Hippocampal formation (tissue), 2 donors: ENCODE results near the gene WIZ.

Experiments
- DNase-seq, 2 donors: peaks; one replicate each; lab custom pipeline; 2025; lab: John Stamatoyannopoulos, UW

Gene WIZ

DNA sequence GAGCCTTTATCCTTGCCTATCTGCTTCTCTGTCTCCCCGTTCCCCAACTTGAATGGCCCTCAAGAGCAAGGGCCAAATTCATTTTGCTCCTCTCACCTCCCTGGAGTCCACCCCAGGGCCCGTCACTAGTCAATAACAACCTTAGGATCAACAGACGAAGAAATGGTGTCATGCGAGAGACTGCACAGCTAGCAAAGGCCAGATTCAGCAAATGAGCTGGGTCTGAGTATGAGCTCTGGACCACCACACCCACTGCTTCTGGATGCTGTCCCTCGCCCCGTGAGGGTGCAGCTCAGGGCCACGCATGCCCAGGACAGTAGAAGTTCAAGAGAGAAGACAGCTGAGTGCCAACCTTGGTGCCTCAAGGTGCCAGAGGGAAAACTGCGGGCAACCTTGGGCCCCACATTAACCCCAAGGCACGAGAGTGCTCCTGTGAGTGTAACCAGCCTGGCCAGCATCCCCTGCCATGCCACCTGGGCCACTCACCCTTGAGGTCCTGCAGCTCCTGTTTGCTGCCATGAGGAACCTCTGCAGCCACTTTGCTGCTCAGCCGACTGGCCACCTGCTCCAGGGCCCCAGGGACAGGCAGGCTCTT is 19.1 kb downstream of the WIZ start:
- no peak for DNase-seq

DNA sequence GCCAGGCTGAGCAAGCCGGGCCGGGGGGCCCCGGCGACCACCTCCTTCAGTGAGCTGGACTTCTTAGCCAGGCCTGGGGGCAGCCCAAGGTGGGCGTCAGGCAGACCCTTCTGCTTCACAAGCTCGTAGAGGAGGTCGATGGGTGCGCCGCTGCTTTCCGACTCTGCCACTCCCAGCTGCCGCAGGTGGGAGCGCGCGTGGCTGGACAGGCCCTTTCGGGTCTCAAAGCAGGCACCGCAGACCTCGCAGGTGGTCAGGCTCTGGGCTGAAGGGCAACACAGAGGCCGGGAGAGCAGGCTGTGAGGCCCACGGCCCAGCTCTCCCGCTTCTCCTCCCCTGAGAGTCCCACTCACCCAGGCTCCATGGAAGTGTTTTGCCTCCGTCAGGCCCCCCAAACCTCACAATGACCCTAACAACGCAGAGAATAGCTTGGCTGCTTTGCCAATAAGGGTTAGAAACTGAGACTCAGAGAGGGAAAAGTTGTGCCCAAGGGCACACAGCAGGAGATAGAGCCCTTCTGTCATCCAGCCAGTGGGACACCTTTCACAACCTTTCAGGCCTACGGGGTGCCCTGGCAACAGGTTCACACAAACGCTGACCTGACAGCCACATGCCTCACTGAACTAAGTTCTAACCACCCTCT is 19.8 kb downstream of the WIZ start:
- DNase-seq = no peak

DNA sequence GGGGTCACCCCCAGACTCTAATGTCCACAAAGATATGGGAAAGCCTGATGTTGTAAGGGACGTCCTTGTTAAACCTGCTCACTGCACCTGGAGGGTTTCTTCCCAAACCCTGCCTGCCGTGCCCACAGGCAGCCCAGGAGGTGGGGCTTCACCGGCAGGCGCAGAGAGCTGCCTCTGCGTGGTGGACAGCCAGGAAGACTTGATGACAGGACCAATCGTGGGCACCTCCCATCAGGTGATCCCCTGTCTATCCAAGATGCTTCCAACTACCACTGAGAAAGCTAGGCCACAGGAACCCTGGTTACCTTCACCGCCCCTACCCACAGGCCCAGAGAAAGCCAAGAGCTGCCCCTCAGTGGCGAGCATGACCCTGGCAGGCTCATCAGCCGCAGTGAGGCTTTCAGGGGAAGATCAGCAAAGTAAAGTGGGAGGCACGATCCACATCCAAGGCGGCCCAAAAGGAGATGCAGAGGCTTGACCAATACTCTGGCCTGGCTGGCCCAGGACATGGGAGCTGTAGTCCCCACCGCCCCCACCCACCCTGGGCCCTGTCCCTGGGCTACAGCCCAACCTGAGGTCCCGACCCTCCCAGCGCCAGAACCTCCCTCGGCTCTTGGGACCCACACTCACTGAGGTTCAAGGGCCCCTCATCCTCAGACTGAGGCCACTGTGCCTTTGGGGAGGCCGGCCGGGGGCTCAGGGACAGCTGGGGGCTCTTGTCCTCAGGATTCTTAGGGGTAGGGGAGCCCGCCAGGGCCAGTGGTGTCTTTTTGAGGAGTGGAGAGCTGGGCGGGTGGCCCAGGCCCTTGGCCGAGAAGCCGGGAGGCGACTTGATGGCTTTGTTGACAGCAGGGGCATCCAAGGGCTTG is 20.6 kb downstream of the WIZ start:
- DNase-seq = no peak

DNA sequence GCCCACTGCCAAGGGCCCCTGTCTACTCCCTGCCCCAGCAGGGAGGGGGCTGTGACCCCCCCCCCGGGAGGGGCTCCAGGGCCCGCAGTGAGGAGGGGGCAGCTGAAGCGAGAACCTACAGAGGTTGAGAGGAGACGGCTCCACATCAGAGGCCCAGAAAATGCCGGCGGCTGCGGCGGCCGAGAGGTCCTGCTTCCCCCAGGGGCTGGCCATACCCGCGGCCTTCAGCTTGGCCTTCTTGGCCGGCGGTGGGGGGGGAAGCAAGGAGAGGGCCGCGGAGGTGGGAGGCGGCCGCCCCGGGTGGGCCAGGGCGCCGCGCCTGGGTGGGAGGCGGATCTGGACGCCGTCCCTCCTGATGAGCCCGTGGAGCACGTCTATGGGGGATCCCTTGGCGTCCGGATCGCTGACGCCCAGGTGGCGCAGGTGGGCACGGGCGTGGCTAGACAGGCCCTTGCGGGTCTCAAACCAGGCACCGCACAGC is 21.7 kb downstream of the WIZ start:
- DNase-seq = no peak

DNA sequence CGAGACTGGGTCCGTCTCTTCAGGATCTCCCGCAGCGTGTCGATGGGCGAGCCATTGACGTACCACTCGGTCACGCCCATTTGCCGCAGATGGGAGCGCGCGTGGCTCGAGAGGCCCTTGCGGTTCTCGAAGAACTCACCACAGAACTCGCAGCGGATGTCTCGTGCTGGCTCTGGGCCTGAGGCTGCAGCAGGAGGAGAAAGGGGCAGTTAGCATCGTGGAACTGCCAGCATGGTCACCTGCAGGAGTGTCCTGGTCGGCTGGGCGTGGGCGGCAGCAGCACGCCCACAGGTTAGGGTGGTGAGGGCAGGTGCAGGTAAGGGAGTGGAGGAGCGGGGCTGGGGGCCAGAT is 22.4 kb downstream of the WIZ start:
- DNase-seq = no peak

DNA sequence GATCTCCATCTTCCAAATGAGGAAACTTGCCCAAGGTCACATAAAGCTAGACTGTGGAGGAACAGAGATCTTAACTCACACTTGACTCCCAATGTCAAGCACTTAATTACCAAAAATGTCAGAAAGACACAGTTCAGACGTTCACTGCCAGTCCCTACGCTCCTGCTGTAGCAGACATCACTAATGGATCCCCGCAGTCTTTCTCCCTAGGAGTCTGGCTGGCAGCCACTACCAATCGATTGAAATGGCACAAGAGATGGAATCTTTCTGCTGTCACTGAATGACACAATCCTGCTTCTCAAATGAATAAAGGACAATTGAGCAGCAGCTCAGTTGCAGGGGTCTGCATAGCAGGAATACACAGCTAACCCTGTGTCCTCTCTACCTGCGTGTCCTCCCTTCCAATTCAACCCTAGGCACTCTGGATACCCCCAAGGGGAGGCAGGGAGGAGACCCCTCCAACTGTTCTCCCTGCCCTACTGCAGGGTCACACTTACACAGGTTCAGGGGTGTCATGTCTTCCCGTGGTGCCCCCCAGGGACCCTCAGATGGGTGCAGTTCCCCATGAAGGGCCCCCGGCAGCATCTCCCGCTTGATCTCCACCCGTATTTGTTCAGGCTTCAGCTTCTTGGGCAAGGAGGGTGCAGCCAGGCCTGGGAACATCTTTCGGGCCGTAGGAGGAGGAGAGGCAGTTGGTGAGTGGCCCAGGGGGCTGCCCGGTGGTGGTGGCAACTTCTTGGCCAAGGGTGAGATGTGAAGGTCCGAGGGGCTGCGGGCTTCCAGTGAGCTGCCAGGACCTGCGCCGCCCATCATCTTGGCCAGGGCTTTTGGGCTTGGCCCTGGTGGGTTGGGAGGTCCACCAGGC is 23.0 kb downstream of the WIZ start:
- DNase-seq = no peak

DNA sequence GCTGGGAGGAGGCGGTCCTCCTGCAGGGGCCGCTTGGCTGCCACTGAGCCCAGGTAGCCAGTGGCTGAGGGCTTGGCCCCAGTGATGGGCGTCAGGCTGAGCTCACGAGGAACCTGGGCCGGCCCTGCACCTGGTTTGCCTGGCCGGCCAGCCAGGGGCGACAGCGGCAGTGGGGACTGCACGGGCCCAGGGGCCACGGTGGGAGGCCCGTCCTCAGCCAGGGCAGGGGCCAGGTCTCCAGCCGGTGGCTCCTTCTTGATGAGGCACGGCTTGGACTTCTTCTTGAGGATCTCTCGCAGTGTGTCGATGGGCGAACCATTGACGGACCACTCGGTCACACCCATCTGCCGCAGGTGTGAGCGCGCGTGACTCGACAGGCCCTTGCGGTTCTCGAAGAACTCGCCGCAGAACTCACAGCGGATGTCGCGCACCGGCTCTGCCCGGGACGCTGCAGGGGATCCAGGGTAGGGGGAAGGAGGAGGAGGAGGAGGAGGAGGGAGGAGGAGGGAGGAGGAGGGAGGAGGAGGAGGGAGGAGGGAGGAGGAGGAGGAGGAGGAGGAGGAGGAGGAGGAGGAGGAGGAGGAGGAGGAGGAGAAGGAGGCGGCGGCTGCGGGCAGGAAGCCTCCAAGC is 24.3 kb downstream of the WIZ start:
- DNase-seq = no peak

DNA sequence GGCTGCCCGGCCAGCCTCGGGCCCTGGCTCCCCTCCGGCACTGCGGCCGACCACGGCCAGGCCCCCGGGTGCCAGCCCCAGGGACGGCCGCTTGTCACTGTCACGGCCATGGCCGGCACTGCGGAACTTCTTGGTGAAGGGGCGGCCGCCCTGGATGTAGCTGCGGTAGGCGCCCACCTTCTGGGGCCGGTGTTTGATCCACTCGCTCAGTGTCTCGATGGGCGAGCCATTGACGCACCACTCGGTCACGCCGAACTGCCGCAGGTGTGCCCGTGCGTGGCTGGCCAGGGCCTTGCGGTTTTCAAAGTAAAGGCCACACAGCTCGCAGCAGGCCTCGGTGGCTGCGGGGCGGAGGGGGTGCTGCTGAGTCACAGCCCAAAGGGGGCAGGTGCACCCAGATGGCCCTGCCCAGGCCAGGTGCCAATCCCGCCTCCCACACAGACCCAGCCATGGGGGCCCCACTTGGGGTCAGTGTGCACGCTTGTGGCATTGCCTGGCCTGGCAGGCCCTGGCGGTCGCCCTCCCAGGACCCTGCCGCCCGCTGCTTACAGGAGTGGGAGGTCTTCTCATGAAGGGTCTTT is 25.0 kb downstream of the WIZ start:
- no peak for DNase-seq

DNA sequence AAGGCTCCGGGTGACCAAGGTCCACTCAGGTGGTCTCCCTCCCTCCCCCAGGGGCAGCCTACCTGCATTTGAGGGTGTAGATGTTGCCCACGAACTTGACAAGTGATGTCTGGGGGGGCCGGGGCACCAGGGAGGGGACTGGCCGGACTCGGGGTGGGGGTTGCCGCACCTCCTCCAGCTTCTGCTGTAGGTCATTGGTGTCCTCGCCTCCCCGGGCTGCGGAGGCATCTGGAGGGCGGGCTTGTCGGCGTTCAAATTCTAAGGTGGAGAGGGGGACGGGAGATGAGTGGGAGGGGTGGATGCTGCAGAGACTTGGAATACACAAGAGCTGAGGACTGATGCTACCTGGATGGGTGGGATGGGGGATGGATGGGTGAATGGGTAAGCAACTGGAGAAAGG is 25.6 kb downstream of the WIZ start:
- DNase-seq = no peak

DNA sequence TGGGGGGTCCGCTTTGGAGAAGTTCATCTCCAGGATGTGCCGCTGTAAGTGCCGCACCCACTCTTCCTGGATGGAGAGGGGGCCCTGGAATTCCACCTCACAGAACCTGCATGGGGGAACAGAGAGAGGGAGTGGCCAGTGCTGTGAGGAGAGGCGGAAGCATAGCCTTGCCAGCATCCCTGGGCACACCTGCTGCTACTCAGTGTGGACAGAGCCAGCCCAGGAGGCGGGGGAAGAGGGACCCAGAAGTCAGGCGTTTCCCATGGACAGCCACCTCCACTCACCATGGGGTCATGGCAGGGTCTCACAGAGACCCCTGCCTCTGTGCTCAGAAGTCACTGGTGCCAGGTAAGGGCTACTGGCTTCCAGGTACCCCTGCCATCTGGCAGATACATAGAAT is 26.6 kb downstream of the WIZ start:
- DNase-seq = no peak

DNA sequence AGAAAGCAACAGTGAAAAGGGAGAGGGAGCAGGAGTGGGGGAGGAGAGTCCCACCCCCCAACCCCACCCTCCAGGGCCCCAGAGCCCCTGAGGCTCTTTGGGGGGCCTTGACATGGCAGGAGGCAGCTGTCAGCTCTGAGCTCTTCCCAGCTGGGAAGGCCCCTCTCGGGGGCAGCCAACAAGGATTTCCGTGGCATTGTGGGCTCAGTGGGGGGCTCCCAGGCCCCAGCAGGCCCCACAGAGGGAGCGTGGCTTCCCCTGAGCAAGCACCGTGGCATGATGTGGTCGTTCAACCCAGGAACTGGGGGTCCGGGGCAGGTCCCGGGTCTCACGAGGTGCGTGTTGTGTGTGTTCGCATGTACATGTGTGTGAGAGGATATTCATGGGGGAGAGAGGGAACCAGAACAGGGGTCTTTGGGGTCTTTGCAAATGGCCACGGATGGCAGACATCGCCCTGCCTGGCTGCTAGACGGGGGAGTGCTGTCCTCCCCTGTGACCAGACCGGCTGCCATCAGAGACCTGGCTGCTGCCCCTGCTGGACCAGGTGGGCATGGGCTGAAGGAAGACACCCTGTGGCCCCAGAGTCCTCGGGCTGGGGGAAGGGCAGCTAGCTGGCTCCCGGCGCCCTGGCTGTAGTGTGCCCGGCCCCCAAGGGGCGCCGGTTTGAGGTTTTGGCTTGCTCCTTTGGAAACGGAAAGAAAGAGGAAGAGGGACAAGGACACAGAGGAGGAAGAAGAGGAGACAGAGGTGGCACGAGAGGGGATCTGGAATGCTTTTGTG is 27.3 kb downstream of the WIZ start:
- no peak for DNase-seq

DNA sequence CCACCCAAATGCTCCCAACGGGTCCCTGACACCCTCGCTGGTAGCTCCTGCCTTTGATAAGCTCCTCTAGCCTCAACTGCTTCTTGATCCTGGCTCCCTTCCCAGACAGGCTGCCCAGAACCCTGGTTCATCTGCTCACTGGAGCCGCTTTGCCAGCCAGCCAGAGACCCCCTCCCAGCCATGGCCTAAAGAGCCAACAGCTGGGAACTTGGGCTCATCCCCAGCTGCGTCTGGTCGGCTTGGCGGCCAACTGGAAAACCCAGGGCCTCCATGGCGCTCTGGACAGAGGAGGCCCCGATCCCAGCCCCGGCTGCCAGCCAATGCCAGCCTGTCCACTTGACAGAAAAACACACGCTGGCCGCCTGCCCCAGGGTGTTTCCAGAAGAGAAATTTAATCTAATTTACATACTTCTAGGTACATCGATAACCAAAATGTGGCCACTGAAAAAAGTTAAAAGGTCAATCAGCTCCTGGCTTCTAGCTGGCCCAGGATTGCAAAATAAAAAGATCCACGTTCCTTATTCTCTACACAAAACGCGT is 28.0 kb downstream of the WIZ start:
- DNase-seq = peak; percentile 64 to 82

DNA sequence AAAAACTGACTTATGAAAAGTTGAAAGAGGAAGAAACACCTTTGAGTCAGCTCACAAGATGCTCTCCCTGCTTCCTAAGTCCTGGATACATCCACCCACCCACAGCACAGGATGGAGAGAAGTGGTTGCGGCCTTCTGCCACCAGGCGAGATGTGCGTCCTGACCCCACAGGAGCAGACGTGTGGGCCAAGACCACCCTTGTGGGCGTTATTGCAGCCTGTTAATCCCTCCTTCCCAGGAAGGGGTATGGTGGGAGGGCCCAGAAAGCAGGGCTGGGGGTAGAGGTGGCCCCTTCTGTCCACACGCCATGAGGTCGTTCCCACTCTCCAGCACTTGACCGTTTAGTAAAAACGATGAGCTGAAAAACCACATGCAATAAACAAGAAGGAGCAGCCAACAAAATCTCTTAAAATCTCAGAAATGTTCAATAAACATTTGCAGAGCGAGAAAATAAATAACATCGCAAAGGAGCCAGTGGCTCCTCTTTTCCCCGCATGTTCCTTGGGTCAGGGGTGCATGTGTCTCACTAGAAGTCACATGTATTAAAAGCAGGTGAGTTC is 28.5 kb downstream of the WIZ start:
- no peak for DNase-seq

DNA sequence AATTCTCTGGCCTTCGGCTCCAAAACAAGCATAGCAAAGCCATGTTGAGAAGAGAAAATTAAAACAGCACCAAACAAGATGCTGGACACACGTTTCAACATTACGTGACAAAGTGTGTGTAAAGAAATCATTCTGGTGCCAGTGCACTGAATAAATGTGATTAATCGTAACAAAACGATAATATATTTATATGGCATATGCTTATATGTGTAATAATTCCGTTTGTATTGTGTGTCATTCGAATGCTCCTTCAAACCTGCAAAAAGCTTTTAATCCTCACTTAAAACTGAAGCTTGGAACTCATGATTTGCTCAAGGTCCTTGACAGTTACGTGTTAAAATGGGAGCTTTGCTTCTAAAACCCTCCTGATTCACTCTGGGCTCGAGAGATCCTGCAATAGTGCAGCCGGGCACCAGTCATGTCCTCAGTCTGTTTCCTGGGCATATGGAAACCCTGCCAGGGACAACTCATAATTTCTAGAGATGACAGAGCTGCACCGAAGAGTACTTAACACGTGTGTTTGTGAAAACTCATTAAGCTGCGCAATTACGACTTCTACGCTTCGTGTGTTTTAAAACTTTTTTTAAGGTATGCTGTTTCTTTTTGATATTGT is 30.2 kb downstream of the WIZ start:
- no peak for DNase-seq

DNA sequence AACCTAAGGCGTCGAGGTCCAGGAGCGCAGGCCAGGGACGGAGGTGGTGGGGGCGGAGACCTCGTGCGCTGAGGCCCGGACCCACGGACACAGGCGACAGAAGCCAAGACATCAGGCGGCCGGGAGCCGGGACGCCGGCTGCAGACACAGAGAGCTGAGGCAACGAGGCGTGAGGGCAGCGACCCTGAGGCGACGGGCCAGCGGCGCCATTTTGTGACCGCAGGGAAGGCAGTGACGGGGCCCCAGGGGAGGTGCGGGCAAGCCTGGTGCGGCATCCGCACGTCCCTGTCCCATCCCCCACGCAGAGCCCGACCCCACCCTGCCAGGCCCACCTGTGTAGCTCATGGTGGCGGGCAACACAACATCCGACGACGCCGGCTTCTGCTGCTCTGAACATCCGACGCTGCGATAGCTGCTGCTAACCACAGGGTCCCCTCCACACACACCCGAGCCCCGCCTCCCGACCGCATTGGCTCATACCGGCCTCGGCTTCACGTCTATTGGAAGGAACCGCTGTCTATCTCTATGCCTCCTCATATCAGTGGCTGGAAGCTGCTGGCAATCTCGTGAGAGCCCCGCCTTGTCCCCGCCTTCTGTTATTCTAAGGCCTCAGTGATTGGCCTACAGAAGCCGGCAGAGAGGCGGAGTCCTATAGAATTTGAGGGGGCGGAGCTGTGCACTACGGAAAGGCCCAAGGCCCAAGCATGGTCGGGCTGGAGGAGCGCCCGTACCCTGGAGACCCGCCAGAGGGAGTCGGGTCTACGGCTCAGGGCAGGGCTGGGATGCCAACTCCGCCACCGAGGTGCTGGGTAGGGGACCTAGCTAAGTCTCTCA is 31.0 kb downstream of the WIZ start, which contains the start of gene AKAP8L:
TSS of gene AKAP8L (minus strand) at position 410 of the 834 bp plus-strand sequence. CDS start at position 345, 65 bp downstream.
- peak; percentile 98 to 99 for DNase-seq

DNA sequence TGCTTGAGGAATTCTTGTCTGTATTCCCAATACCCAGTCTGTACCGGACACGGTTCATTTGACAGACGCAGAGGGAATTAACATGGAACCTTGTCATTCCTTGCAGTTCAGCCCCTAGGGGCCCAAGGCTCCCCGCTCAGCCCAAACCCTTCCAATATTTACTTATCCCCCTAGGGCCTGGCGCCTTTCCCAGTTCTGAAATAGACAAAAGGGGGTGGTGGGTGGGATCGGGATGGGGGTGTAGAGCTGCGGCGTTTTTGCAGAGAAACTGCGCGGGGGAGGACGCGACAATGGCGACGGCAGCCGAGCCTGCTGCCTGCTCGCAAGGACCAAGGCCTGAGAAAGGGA is 31.6 kb downstream of the WIZ start:
- DNase-seq = no peak

DNA sequence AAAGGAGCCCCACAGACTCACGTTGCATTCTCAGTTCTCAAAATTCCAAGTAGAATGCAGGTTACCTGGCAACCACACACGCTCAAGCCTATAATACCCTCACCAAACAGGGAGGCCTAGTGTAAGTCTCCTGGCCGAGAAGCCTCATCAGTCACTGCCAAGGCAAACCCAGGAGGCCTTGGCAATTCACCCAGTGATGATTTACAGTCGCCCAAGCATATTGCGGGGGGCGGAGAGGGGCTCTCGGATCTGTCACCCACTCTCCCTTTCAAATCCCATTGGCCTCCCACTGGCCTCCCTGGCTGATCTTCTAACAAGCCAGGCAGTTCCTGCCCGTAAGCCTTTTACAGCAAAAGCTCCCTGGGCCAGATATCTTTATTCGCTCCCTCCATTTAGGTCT is 32.1 kb downstream of the WIZ start:
- DNase-seq = no peak

DNA sequence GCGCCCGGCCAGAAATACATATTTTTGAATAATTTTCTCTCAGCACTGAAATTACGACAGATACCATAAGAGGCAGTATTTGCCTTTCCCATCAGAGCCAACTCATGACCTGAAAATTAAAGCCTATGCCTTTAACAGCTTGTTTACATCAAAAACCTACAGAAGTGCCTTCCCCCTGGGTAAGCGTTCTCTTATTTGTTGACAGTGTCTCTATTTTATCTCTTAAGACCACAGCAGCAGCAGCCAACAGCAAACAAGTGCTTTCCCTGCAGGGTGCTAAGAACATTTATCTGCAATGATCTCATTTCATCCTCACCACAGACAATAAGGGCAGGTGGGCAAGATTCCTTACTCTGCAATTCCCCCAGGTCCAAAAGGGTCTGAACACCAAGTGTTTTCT is 36.9 kb downstream of the WIZ start:
- DNase-seq = no peak
